GM18951 (cell line): Measurements from ENCODE around the gene IQGAP1.

Source experiments
- POLR2A ChIP-seq: IDR thresholded peaks from 4 replicates; pipeline ENCODE4 v1.6.1; 2011; ENCODE audit warnings: mild to moderate bottlenecking; ENCODE audit not compliant: insufficient read length, insufficient read depth; ENCODE audit errors: extremely low read depth
- in situ Hi-C: fragments of 300-500 bp; cut with MboI; formaldehyde crosslinking; loops from one replicate; pipeline ENCODE4 v1.12.0; 2022; ENCODE audit warnings: low sequenced_read_pairs, mixed read lengths, inconsistent platforms; ENCODE audit not compliant: unreplicated experiment

Gene IQGAP1

DNA sequence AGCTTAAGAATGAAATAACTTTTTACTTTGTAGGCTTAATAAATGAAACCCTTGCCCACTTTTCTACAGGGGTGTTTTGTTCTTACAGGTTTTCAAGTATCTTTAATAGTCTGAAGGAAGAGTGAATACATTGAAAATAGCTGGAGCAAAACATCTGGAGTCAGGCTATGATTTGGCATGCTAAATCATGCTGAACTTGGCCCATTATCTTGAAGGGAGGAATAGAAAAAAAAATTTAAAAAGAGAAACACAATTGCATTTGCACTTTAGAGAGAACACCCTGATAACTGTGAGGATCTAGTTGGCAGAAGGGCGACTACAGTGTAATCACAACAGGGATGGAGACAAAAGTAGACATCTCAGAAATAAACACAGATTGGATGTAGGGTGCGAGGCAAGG is 1.8 kb upstream of the IQGAP1 start:
- in situ Hi-C loops, result no loop called here

DNA sequence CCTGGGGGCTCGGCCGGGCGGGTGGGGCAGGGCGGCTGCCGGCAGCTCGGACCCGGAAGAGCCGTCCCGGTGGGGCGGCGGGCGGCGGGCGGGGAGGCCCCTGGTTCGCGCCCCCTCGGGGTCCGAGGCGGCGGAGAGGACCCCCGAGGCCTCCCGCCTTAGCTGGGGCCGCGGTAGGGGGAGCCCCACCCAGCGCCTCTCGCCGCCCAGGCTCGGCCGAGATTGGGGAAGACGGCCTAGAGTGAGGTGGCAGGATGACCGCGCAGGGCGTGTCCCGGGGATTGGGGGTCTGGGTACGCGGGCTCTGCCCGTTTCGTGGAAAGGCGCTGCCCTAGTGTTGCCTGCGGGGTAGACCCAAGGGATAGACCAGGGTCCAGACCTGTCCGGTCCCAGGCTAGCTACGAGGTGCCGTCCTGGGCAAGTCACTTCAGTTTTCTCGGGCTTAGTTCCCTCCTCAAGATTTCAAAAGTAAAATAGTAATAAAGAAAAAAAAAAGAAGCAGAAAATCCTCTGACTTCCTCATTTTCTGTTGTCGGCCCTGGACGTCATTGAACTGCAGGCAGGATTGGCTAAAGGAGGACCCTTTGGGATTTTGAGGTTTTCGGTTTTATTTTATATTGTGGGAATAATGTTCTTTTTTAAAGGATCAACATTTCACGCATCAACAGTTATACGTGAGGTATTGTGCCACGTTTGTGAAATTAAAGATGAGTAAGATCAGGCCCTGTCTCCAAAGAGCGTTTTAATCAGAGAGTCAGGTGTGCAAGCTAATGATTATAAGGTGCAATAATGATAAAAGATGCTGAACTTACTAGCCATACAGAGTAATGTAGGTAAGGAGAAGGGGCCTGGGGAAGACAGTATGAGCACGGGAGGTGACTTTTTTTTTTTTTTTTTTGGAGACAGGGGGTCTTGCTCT is 679 bp downstream of the IQGAP1 start:
- in situ Hi-C loops, result no loop called here
- TF ChIP-seq POLR2A, result no peak

More for the DNA sequence above, 1.8 kb upstream of the IQGAP1 start:
- TF ChIP-seq POLR2A, result no peak

DNA sequence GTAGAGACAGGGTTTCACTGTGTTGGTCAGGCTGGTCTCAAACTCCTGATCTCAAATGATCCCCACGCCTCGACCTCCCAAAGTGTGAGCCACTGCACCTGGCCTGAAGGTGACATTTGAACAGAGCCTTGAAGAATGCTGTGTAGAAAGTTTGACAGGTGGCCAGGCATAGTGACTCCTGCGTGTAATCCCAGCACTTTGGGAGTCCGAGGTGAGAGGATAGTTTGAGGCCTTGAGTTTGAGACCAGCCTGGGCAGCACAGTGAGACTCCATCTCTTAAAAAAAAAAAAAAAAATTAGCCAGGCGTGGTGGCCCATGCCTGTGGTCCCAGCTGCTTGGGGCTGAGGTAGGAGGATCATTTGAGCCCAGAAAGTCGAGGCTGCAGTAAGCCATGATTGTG is 1.5 kb downstream of the IQGAP1 start:
- in situ Hi-C loops, result no loop called here
- no peak for TF ChIP-seq POLR2A

DNA sequence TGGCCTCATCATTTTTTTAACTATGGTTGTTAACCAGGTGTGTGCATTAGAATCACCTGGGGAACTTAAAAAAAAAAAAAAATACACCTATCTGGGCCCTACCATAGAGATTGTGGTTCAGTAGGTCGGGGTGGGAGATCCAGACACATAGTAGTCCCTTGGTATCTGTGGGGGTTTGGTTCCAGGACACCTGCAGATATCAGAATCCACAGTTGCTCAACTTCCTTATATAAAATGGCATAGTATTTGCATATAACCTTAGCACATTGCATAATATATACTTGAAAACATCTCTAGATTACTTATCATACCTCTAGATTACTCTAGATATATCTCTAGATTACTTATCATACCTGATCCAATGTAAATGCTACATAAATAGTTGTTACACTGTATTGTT is 5.0 kb downstream of the IQGAP1 start:
- in situ Hi-C loops, result no loop called here

DNA sequence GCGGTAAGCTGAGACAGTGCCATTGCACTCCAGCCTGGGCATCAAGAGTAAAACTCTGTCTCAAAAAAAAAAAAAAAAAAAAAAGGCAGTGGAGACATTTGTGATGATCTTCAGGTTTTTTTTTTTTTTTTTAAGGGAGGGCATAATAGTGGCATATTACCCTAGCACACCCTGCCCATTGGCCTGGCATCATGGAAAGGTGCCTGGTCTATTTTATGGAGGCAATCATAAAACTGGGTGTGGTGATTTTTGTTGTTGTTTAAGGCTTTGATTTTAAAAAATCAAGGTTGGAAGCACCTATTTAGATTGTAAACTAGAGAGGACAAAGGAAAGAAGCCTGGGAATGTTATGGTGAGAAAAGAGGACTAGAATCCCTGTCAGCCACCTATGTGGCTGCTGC is 6.0 kb downstream of the IQGAP1 start:
- in situ Hi-C loops, result no loop called here

More for the DNA sequence above, 5.0 kb downstream of the IQGAP1 start:
- TF ChIP-seq POLR2A, result no peak

DNA sequence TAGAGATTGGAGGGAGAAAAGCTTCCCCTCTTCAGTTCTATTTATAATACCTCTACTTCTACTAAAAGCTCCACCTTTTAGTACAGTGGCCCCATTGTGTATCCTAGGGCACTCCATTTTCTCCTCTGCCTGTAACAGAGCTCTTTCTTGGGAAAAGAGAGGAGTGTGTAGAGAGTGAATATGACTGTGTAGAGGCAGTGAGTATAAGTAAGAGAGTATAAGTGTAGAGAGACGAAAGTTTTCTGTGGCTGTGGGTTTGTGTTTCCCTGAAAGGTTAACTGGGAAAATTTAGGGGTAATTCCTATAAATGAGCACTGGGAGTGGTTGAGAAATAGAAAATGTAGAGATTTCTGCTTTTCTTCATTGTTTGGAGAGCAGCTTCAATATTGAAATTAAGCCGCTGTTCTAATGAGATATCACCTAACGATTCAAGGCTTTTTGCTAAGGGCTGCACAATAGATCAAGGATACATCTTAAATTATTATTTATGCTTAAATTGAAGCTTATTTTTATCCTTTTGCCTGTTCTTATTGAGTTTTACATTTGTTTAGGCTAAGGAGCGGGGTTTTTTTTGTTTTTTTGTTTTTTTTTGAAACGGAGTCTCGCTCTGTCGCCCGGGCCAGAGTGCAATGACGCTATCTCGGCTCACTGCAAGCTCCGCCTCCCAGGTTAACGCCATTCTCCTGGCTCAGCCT is 6.9 kb downstream of the IQGAP1 start:
- no peak for TF ChIP-seq POLR2A
- in situ Hi-C loops, result no loop called here

More for the DNA sequence above, 6.0 kb downstream of the IQGAP1 start:
- TF ChIP-seq POLR2A, result no peak

DNA sequence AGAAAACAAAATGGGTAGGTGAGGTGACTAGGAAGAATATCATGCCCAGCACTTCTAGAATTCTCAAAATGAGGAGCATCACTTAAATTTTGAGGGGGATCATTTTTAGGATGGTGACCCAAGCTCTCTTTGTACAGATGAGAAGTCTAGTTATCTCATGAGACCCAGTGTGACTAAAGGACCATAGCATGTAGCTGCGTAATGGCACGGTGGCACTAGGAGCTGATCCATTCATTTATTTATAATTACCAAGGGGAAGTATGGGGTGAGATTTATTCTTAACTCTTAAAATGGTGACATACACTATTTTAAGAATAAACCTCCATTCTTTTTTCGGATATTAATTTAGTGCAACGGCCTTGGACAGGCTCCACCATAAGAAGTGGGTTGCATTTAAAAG is 8.3 kb downstream of the IQGAP1 start:
- TF ChIP-seq POLR2A, result no peak
- in situ Hi-C loops, result no loop called here

DNA sequence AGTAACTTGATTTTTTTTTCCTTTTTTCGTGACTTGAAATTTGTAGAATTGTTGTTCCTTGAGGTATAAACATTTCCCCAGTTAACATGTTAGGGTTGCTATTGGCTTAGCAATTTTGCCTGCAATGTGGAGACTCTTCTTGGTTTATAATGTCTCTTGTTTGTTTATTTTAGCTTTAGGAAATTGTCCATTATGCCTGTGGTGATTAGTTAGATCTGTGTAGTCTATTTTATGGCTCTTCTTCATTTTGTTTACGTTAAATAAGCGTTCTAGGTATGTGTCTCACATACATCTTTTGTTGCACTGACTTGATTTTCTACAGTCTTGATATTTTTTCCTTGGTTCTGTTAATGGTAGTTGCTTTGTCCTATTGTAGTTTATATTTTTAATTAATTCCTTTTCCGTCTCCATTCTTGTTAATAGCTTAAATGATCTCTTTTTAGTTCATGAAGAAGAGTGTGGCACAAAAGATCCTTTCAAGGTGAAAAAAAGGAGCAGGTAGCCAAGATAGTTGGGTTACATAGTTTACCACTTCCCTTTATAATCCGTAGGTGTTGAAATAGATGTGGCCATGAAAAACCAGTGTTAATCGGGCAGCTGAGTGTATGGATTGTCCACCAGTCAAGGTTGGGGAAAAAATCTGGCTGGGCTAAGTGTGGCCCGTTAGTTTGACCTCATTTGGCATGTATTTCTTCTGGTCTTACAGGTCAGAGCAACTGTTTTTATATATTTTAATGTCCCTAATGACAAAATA is 12.1 kb downstream of the IQGAP1 start:
- in situ Hi-C loops, result no loop called here
- TF ChIP-seq POLR2A, result no peak

DNA sequence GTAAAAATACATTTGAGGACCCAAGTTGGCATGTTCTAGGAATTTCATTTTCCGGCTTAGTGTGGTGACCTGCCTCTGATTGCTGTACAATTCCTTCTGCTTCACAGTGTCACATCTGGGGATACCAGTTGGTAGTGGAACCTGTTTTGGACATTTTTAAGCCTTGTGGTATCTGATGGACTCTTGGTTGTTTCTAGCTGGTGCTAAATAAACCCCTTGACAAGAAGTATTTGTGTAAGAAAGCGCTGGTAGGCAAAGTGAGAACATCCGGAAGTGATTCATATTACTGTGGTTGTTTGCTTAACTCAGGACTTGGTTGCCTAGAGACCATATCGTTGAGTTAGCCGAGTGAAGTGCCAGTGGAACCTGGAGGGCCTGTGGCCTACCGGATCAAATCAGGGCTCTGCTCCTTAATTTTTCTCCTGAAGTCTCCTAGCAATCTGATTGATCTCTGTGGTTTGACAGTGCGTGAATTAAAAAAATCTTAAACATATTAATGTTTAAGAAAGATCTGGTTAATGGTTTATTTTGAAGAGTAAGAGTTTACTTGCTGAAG is 12.8 kb downstream of the IQGAP1 start:
- TF ChIP-seq POLR2A, result no peak
- in situ Hi-C loops, result no loop called here

DNA sequence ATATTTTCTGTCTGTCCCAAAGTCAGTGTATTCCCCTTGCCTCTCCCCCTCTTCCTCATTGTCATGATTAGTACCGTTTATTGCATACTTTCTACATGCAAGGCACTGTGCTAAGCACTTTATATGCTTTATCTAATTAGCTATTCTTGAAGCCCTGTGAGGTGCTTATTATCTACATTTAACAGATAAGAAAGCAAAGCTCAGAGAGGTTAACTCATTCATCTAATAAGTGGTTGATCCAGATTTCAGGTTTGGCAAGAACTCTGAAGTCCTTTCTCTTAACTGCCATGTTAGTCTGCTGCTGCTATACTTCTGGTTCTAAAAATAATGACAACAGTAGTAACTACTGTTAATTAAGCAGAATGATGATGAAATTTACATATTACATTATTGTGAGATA is 13.5 kb downstream of the IQGAP1 start:
- no peak for TF ChIP-seq POLR2A
- in situ Hi-C loops, result no loop called here

DNA sequence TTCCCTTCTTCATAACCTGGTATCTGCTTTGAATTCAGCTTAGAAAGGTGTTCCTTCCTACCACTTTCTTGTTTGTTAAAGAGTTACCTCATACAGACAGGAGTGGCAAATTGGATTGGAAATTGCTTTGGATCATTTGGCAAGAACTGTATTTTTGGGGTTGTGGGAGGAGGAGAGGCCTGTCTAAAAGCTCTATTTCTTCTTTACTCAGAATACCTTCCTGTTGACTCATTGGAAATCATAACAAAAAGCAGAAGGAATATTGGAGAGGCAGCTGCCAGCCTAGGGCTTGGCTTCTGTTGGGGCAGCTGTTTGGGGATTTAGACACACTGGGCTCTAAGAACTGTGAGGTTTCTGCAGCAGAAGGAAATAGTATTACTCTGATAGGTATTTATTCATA is 14.2 kb downstream of the IQGAP1 start:
- TF ChIP-seq POLR2A, result no peak
- in situ Hi-C loops, result no loop called here

DNA sequence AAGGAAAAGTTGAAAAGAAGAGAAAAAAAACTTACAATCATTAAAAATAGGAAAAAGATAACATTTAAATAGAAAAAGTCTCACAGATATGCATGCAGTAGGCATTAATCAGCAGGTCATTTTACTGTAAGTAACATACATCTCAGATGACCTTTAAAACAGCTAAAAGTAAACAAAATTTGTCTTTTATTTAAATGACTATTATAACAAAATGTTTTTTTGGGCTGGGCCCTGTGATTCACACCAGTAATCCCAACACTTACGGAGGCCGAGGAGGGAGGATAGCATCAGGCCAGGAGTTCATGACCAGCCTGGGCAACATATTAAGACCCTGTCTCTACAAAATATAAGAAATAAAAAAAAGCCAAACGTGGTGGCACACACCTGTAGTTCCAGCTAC is 14.7 kb downstream of the IQGAP1 start:
- in situ Hi-C loops, result no loop called here
- no peak for TF ChIP-seq POLR2A

DNA sequence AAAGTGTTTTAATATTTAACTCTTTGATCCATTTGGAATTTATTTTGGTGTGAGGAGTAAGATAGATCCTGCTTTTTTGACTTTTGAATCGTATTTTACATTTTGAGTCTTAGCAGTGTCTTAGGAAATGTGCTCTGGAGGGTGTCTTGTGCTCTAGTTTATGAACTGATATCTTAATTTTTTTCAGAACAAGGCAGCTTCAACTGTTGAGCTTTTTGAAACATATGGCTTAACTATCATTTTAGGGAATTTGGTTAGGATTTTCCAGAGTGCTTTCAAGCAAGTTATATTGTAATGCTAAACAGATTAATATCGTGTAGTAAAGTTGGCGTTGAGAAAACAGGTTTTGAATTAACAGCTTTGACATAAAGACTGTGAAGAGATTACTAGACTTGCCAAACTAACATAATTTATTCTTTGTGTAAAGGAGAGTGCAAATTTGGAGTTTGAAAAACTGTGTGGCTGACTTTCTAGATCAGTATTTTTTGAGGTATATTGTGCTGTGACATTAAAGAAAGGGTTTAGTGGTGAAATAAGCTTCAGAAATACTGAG is 17.1 kb downstream of the IQGAP1 start:
- in situ Hi-C loops, result no loop called here
- TF ChIP-seq POLR2A, result no peak
